SK-N-SH (cell line): ENCODE data around the gene OSTF1. TPM values are rescaled to one million over a fixed set of nuclear protein-coding genes. Genes with fewer than 3 reads are reported as not detected.

ENCODE experiments used
- CTCF ChIA-PET: fragments of 300-600, 350-600 bp; formaldehyde crosslinking; extraction: SDS; loops from one replicate; lab custom pipeline; 2021; lab: Yijun Ruan, JAX
- POLR2A ChIA-PET: fragments of 350-600 bp; sonication (Branson Sonifier 250); formaldehyde crosslinking; extraction: SDS; loops from one replicate; lab custom pipeline; 2020; ENCODE audit warnings: antibody characterized with exemption, inconsistent platforms; lab: Yijun Ruan, JAX
- DNase-seq: peaks from one replicate; pipeline ENCODE4 v3.0.0; 2012
- H2AFZ ChIP-seq: fragments of 200-600 bp; sonication (generic); 2 replicates; pipeline ENCODE4 v1.8.1; 2016; ENCODE audit warnings: antibody characterized with exemption, mild to moderate bottlenecking, low read depth
- H3F3A ChIP-seq: fragments of 200-600 bp; sonication (generic); replicated peaks from 2 replicates; pipeline ENCODE3; 2016; ENCODE audit warnings: antibody characterized with exemption, mild to moderate bottlenecking; ENCODE audit not compliant: insufficient read depth
- H3K27ac ChIP-seq, 2 experiments: fragments of 200-500 bp in 1 of 2; fragments of 200-600 bp in 1 of 2; sonication (Bioruptor generic) in 1 of 2; sonication (generic), shearing (Covaris generic) in 1 of 2; 2 replicates each; pipeline versions ENCODE4 v1.5.1 to v1.6.1; 2014 to 2016; ENCODE audit warnings: low read depth in 2 of 2, inconsistent platforms in 1 of 2, low read length in 1 of 2, mild to moderate bottlenecking in 1 of 2, mixed read lengths in 1 of 2
- H3K27me3 ChIP-seq: fragments of 200-600 bp; sonication (generic), shearing (Covaris generic); 2 replicates; pipeline ENCODE4 v1.6.1; 2016; ENCODE audit warnings: mixed run types; ENCODE audit not compliant: insufficient read depth
- H3K36me3 ChIP-seq, 2 experiments: fragments of 200-500 bp in 1 of 2; fragments of 200-600 bp in 1 of 2; sonication (Bioruptor generic) in 1 of 2; sonication (generic) in 1 of 2; replicated peaks in 1 of 2; 2 replicates each; pipeline versions ENCODE3 to v1.5.1; 2014 to 2016; ENCODE audit warnings: low read length in 1 of 2, mild to moderate bottlenecking in 1 of 2; ENCODE audit not compliant: insufficient read depth in 2 of 2, control insufficient read depth in 1 of 2
- H3K4me1 ChIP-seq, 2 experiments: fragments of 200-500 bp in 1 of 2; fragments of 200-600 bp in 1 of 2; sonication (Bioruptor generic) in 1 of 2; sonication (generic), shearing (Covaris generic) in 1 of 2; 2 replicates each; pipeline versions ENCODE4 v1.5.1 to v1.6.1; 2014 to 2016; ENCODE audit warnings: low read depth in 1 of 2, low read length in 1 of 2, mixed run types in 1 of 2; ENCODE audit not compliant: insufficient read depth in 2 of 2, control insufficient read depth in 1 of 2
- H3K4me2 ChIP-seq: fragments of 200-600 bp; sonication (generic), shearing (Covaris generic); 2 replicates; pipeline ENCODE4 v1.6.1; 2017; ENCODE audit warnings: mixed run types
- H3K4me3 ChIP-seq, 2 experiments: fragments of 200-500 bp in 1 of 2; fragments of 200-600 bp in 1 of 2; sonication (Bioruptor generic) in 1 of 2; sonication (generic), shearing (Covaris generic) in 1 of 2; 2 replicates each; pipeline versions ENCODE4 v1.5.1 to v1.8.1; 2014 to 2016; ENCODE audit warnings: low read depth in 2 of 2, inconsistent platforms in 1 of 2, low read length in 1 of 2, mild to moderate bottlenecking in 1 of 2, mixed read lengths in 1 of 2, moderate library complexity in 1 of 2
- H3K79me2 ChIP-seq: fragments of 200-600 bp; sonication (generic); 2 replicates; pipeline ENCODE4 v1.8.1; 2017; ENCODE audit warnings: mild to moderate bottlenecking; ENCODE audit not compliant: insufficient read depth
- H3K9ac ChIP-seq: fragments of 200-600 bp; sonication (generic); 2 replicates; pipeline ENCODE4 v1.6.1; 2017; ENCODE audit warnings: mixed run types
- H3K9me2 ChIP-seq: fragments of 200-600 bp; sonication (generic); 2 replicates; pipeline ENCODE4 v1.6.1; 2017; ENCODE audit warnings: mixed run types
- H3K9me3 ChIP-seq: fragments of 200-600 bp; sonication (generic); 2 replicates; pipeline ENCODE4 v1.6.1; 2017; ENCODE audit warnings: mixed run types, mild to moderate bottlenecking, moderate library complexity
- H4K20me1 ChIP-seq: fragments of 200-600 bp; sonication (generic); 2 replicates; pipeline ENCODE4 v1.6.1; 2017; ENCODE audit warnings: mild to moderate bottlenecking, mixed run types; ENCODE audit not compliant: insufficient read depth
- CTCF ChIP-seq: fragments of 200-600 bp; sonication (generic); IDR thresholded peaks from 2 replicates; pipeline ENCODE4 v1.6.1; 2017; ENCODE audit warnings: antibody characterized with exemption, mild to moderate bottlenecking, moderate library complexity
- ELF1 ChIP-seq: IDR thresholded peaks from 2 replicates; pipeline ENCODE4 v1.4.0; 2012
- FOSL2 ChIP-seq: IDR thresholded peaks from 2 replicates; pipeline ENCODE4 v1.4.0; 2012; ENCODE audit warnings: low read depth, mild to moderate bottlenecking, moderate library complexity, borderline replicate concordance
- IRF3 ChIP-seq: fragments of 150-350 bp; IDR thresholded peaks from 2 replicates; pipeline ENCODE4 v1.6.1; 2016; ENCODE audit warnings: mild to moderate bottlenecking, low read depth, low read length
- JUND ChIP-seq: IDR thresholded peaks from 2 replicates; pipeline ENCODE4 v1.4.0; 2012
- MXI1 ChIP-seq: IDR thresholded peaks from 2 replicates; pipeline ENCODE4 v1.6.1; 2012; ENCODE audit warnings: mild to moderate bottlenecking, low read depth, low read length, improper control_type of control experiment
- RCOR1 ChIP-seq: fragments of 150-350 bp; IDR thresholded peaks from 2 replicates; pipeline ENCODE4 v1.6.1; 2017; ENCODE audit warnings: antibody characterized with exemption, low read length
- RXRA ChIP-seq: IDR thresholded peaks from 2 replicates; pipeline ENCODE4 v1.4.0; 2012; ENCODE audit warnings: low read depth, mild to moderate bottlenecking, borderline replicate concordance
- TCF12 ChIP-seq: IDR thresholded peaks from 2 replicates; pipeline ENCODE4 v1.4.0; 2012
- TEAD4 ChIP-seq: IDR thresholded peaks from 2 replicates; pipeline ENCODE4 v1.4.0; 2012; ENCODE audit warnings: mild to moderate bottlenecking, borderline replicate concordance; ENCODE audit not compliant: insufficient read depth
- USF2 ChIP-seq: fragments of 150-350 bp; IDR thresholded peaks from 2 replicates; pipeline ENCODE4 v1.6.1; 2017; ENCODE audit warnings: antibody characterized with exemption, low read length, low read depth, borderline replicate concordance
- ZBTB33 ChIP-seq: IDR thresholded peaks from 2 replicates; pipeline ENCODE4 v1.4.0; 2012; ENCODE audit warnings: low read depth, borderline replicate concordance
- WGBS: methylation state at CpG from one replicate; pipeline ENCODE4 v1.1.6; 2017; ENCODE audit warnings: low lambda C conversion rate; 5-methylcytosine and 5-hydroxymethylcytosine counted together
- polyA plus RNA-seq, 3 experiments: library from polyadenylated mRNA; depleted of rRNA; stranded (reverse); fragments of >200 nt; gene quantifications; 2 replicates each; pipeline ENCODE4 v1.2.3, GENCODE V29; 2012

OSTF1 gene
- polyA plus RNA-seq, 1 of the 3 experiments (the other 2 are of a cell fraction) = 9.5 TPM

GRCh38 chr9:75069171-75069570 is 19.1 kb upstream of the OSTF1 start:
- Histone ChIP-seq H3K9me3 (no peaks in the 10 kb centered on the region), H3K4me1 (peaks cover 1 to 5% of the 10 kb centered on the region in 2 experiments; a peak in 2 of 4 replicates), H3K4me3 (no peak overlapping the region), H3K27ac (no peak overlapping the region), H2AFZ (0 out of 2 replicates have a peak overlapping the region, but pooled peaks have one; percentile 24), H3K9me2 (no peaks in the 10 kb centered on the region), H3K4me2 (no peak overlapping the region), H4K20me1 (no peaks in the 10 kb centered on the region), H3K36me3 (no peaks in the 10 kb centered on the region), H3K9ac (no peak overlapping the region), H3K79me2 (no peaks in the 10 kb centered on the region), H3K27me3 (no peaks in the 10 kb centered on the region), H3F3A (peaks cover 4% of the 10 kb centered on the region)
- ChIA-PET POLR2A (no interaction called here), CTCF (interaction anchor here (0.9 to 6.0 kb wide), 2 partner anchors 8 to 295 kb away, joined by 4 to 34 read pairs; no protein-coding TSS in a partner anchor)
- 29% methylated on average over 2 of the region's 2 CpGs for WGBS
- no peak for TF ChIP-seq CTCF
- TF ChIP-seq MXI1 = no peak
- no peak for TF ChIP-seq JUND
- DNase-seq = no peak

DNA sequence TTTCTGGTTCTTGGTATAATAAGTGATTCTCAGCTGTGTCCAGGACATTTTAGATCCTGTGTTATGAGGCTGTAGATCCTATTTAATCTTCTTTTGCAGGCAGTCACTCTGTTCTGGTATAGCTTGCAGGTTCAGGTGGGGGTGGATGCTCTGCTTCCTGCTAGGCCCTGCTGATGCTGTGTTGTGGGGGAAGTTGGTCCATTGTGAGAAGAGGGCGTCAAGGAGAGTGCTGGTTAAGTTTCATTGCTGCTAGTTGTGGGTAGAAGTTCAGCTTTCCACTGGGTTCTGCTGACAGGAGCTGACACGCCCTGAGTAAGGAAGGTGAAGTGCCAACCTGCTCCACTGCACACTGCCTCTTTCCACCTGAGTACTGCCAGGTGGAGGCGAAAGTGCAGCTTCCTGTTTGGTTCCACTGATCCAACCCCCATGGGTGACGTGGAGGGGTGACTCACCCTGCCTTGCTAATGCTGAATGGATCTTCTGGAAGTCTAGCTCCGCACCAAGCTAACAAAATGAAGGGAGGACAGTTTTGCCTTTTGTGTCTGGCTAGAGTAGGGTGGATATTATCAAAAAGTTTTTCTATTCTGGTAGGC is 16.7 kb upstream of the OSTF1 start:
- Histone ChIP-seq H2AFZ (no peak overlapping the region), H4K20me1 (no peaks in the 10 kb centered on the region), H3K4me2 (no peak overlapping the region; the same call in 1 of the 2 replicates), H3K79me2 (no peaks in the 10 kb centered on the region), H3K4me1 (no peaks in the 10 kb centered on the region), H3K27ac (no peak overlapping the region), H3K9me3 (no peaks in the 10 kb centered on the region), H3K4me3 (no peak overlapping the region), H3F3A (no peaks in the 10 kb centered on the region), H3K27me3 (no peaks in the 10 kb centered on the region), H3K9ac (no peak overlapping the region), H3K36me3 (no peaks in the 10 kb centered on the region), H3K9me2 (no peaks in the 10 kb centered on the region)
- POLR2A ChIA-PET = no interaction called here
- CTCF ChIA-PET = interaction anchor here (1.7 to 6.0 kb wide), 2 partner anchors 293 to 297 kb away, joined by 4 to 34 read pairs; no protein-coding TSS in a partner anchor
- DNase-seq = no peak
- TF ChIP-seq ELF1 = peak; percentile 24; the same call in 1 of the 2 replicates
- no peak for TF ChIP-seq ZBTB33
- TF ChIP-seq MXI1 = no peak
- peak; percentile 52; the same call in 1 of the 2 replicates for TF ChIP-seq FOSL2
- 49% methylated on average over 4 of the region's 5 CpGs for WGBS

DNA sequence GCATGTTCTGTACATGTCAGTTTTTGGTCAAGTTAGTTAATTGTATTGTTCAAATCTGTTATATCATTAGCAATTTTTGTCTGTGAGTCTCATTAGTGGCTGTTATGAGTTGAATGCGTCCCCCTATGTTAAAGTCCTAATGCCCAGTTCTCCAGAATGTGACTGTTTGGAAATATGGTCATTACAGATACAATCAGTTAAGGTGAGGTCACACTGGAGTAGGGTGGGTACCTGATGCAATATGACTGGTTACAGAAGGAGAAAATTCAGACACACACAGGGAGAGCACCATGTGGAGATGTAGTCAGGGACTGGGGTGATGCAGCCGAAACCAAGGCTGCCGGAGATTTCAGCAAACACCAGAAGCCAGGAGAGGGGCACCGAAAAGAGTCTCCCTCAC is 15.4 kb upstream of the OSTF1 start:
- H3K4me3 ChIP-seq = no peak overlapping the region
- H3K36me3 ChIP-seq = no peaks in the 10 kb centered on the region
- H3K27ac ChIP-seq = no peak overlapping the region
- H4K20me1 ChIP-seq = no peaks in the 10 kb centered on the region
- no peaks in the 10 kb centered on the region for H3K4me1 ChIP-seq
- no peaks in the 10 kb centered on the region for H3F3A ChIP-seq
- H3K4me2 ChIP-seq = no peak overlapping the region
- no peak overlapping the region for H3K9ac ChIP-seq
- no peaks in the 10 kb centered on the region for H3K79me2 ChIP-seq
- 48% methylated on average over 4 of the region's 4 CpGs for whole genome bisulfite sequencing
- H3K9me3 ChIP-seq = no peaks in the 10 kb centered on the region
- TF ChIP-seq IRF3 = no peak
- TF ChIP-seq USF2 = no peak
- no peak for TF ChIP-seq RCOR1
- no peak for TF ChIP-seq TCF12
- no peak for TF ChIP-seq TEAD4
- TF ChIP-seq RXRA = no peak
- DNase-seq = no peak
- ChIA-PET POLR2A (no interaction called here), CTCF (interaction anchor here (1.7 to 5.8 kb wide), 2 partner anchors 295 to 300 kb away, joined by 4 to 85 read pairs; no protein-coding TSS in a partner anchor)
- H3K9me2 ChIP-seq = no peaks in the 10 kb centered on the region
- no peak overlapping the region for H2AFZ ChIP-seq
- H3K27me3 ChIP-seq = no peaks in the 10 kb centered on the region
